ENCODE results near the gene ACTRT2.

The ACTRT2 gene

GRCh38 chr1:2983706-2984398 lies 37.4 kb upstream of the ACTRT2 start:
- DNase-seq (ENCODE audit: low spot score), result no peak

- no peak for DNase-seq (ENCODE audit: low spot score)
Observed at GRCh38 chr1:2984399-2985061, 36.7 kb upstream of the ACTRT2 start.

DNA sequence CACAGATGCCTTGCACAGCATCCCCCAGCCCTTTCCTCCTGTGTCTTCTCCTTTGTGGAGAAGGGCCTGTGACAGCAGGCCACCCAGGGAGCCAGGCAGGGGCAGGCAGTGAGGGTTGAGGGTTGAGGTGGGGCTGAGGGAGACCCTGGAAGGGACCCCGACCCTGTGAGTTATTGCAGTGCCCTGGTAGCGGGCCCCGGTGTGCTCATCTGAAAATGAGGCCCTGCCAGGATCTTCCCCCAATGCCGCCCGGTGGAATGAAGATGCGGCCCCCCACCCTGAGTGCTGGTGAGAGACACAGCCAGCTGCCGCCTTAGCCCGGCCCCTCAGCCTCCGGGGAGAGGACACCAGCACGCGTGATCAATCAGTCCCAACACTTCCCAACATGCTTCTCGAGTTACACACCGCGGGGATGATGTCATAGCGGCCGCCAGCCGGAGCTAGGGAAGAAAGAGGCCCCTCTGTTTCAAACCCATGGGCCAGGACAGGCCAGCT lies 36.2 kb upstream of the ACTRT2 start:
- no peak for DNase-seq (ENCODE audit: low spot score)

DNA sequence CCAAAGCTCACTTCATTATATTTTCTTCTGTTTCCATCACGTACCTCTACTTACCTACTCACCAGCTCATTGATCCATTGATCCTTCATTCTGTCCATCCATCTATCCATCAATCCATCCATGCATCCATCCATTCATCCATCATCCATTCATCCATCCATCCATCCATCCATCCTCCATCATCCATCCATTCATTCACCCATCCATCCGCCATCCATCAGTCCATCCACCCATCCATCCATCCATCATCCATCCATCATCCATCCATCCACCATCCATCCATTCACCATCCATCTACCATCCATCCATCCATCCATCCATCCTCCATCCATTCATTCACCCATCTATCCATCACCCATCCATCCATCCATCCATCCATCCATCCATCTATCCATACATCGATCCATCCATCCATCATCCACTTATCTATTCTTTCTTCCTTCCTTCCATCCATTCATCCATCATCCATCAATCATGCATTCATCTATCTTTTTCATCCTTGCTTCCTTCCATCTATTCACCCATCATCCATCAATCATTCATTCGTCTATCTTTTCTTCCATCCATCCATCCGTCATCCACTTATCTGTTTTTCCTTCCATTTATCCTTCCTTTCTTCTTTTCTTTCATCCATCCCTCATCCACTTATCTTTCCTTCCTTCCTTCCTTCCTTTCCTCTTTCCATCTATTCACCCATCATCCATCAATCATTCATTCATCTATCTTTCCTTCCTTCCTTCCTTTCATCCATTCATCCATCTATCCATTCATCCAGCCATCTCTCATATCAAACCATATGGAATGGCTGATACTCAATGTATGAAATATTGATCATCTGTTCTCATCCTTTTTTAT lies 35.3 kb upstream of the ACTRT2 start:
- DNase-seq (ENCODE audit: low spot score), result no peak

- DNase-seq (ENCODE audit: low spot score), result no peak
Observed at GRCh38 chr1:2986549-2987305, 34.5 kb upstream of the ACTRT2 start.

DNA sequence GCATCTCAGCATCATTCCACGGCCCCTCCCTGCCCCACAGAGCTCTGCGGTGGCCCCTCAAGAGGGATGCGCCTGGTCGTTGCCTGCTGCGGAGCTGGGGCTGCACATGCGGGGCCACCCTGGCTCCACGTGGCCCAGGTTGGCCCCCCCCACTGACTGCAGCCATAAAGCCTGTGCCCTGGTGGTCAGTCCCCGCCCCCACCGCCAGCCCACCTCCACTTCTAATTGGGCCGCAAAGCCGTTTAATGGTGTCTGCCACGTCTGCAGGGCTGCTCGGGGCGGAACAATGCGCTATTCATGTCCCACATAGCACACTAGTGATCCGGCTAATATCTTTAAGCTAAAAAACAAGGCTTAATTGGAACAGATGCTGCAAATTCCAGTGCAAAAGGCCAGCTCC lies 33.5 kb upstream of the ACTRT2 start:
- no peak for DNase-seq (ENCODE audit: low spot score)

GRCh38 chr1:2988256-2988655 lies 33.0 kb upstream of the ACTRT2 start:
- no peak for DNase-seq (ENCODE audit: low spot score)

- DNase-seq (ENCODE audit: low spot score), result no peak
Observed at GRCh38 chr1:2989185-2989584, 32.1 kb upstream of the ACTRT2 start.

GRCh38 chr1:2989976-2990375 lies 31.3 kb upstream of the ACTRT2 start:
- no peak for DNase-seq (ENCODE audit: low spot score)

- DNase-seq (ENCODE audit: low spot score), result no peak
Observed at GRCh38 chr1:2990376-2991115, 30.7 kb upstream of the ACTRT2 start.

GRCh38 chr1:2991753-2992495 lies 29.3 kb upstream of the ACTRT2 start:
- no peak for DNase-seq (ENCODE audit: low spot score)

- DNase-seq (ENCODE audit: low spot score), result no peak
Observed at GRCh38 chr1:2998503-2999100, 22.7 kb upstream of the ACTRT2 start.

DNA sequence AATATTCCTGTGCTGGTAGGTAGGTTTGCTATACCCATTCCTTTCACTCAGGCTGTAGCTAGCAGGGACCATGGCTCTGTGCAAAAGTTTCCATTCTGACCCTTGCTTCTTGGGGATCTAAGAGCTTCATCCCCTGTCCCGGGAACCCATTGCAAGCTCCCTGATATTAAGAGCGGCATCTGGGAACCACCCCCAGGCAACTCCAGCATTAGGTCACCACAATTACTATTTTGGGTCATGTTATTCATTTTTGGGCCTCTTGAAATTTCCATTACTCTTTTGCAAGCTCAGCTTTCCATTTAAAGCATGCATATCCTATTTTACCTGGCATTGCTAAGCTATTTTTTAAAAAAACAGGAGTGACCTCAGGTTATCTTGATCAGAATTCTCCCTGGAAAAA lies 22.1 kb upstream of the ACTRT2 start:
- DNase-seq (ENCODE audit: low spot score), result no peak

GRCh38 chr1:2999571-2999970 lies 21.7 kb upstream of the ACTRT2 start:
- no peak for DNase-seq (ENCODE audit: low spot score)

- no peak for DNase-seq (ENCODE audit: low spot score)
Observed at GRCh38 chr1:3000214-3000613, 21.1 kb upstream of the ACTRT2 start.

DNA sequence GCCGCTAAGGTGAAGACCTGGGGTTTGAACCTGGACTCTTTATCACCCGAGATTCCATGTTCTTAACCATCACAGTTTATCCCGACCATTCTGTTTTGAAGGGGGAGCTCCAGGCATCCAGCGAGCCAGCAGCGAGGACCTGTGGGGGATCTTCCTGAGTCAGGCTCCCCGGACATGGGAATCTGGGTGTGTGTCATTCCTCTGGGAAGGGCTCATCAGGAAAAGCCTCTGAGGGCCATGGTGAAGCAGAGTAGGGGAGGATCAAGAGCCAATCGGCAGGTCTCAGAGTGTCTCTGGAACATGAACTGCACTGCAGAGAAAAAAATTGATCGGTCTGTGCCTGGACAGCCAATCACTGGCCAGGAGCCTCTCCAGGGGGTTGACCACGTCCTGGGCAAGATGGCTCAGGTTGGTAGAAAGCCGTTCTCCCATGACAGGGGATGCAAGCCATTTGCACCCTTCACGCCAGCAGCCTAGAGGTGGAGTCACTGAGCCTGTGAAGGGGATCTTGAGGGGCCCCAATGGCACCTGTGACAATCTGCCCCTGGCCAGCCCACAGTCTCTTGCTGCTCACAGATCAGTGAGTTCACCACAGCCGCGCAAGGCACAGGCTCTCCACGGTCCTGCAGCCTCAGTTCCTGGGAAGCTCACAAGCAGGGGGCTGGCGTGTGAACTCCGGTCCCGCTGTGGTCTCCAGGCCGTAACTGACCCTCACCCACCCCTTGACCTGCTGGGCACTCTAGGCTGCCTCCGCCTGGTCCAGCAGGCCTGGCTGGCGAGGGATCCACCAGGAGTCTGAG lies 20.4 kb upstream of the ACTRT2 start:
- DNase-seq (ENCODE audit: low spot score), result no peak

- no peak for DNase-seq (ENCODE audit: low spot score)
Observed at GRCh38 chr1:3001471-3002348, 19.6 kb upstream of the ACTRT2 start.

GRCh38 chr1:3002349-3003038 lies 18.8 kb upstream of the ACTRT2 start:
- no peak for DNase-seq (ENCODE audit: low spot score)
